Measurements from ENCODE around the gene C6orf136. TPM values are rescaled to one million over a fixed set of nuclear protein-coding genes. Genes with fewer than 3 reads are reported as not detected.

C6orf136 gene
- total and polyA plus RNA-seq, 9 of the 15 experiments (the other 6 are each of a cell fraction or from before 2014, with no cell fraction given), result 14.1 to 63.1 (median 18.4) TPM

DNA sequence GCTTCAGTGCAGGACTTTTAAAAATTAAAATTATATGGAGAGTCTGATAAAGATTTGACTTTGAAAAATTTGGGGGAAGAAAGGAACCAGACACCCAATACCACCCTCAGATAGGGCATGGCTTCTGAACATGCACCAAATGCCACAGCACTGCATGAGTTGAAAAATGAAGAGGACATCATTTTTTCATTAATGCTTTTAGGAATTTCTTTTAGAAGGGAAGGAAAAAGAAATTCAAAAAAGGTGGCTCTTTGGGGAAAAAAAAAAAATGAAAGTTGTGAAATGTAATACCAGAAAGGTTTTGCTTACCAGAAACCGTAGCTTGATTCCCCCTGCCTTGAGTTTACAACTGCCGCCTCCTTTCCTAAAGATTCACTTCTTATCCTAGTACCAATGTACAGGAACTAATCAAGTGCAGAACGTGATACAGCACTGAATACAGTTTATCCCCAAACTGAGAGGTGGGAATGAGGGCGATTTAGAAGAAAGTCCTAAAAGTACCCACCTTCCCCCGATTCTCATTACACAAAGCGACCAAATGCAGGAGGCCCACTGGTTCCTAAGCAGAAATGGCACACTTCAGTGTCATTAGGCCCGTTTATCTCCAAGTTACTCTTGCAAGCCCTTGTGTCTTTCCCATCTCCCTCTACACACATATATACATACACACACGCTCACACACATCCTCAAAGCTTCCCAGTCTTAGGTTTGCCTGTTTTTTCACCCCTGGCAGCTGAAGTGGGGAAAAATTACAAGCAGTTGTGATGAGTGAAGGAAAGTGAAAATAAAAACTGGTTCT, 32.7 kb upstream of the C6orf136 start (continued):
- TF ChIP-seq MAX (CRISPR knock-in tag; IDR thresholded peaks at IDR 0.05) (no peak), ZNF512 (tag; IDR thresholded peaks at IDR 0.05) (no peak), ZC3H11A (IDR thresholded peaks at IDR 0.05; ENCODE audit: low read depth, low read length) (no peak), TFAP4 (CRISPR knock-in tag; IDR thresholded peaks at IDR 0.05; ENCODE audit: borderline replicate concordance) (no peak), SMAD3 (CRISPR knock-in tag; conservative IDR thresholded peaks at IDR 0.05) (peak; percentile 85), ZKSCAN8 (CRISPR knock-in tag; IDR thresholded peaks at IDR 0.05) (no peak), SIX5 (IDR thresholded peaks at IDR 0.05; ENCODE audit: borderline replicate concordance in 1 of 2, insufficient read depth in 1 of 2, low read depth in 1 of 2, low read length in 2 of 2) (no peak), ELF2 (CRISPR knock-in tag; IDR thresholded peaks at IDR 0.05) (peak; percentile 9; the same call in 1 of the 2 replicates), ZNF780A (CRISPR knock-in tag; IDR thresholded peaks at IDR 0.05) (peak; percentile 64; the same call in 1 of the 2 replicates), RBM25 (IDR thresholded peaks at IDR 0.05; ENCODE audit: low read depth, low read length, severe bottlenecking) (no peak), THAP7 (CRISPR knock-in tag; IDR thresholded peaks at IDR 0.05) (no peak), ZNF717 (CRISPR knock-in tag; IDR thresholded peaks at IDR 0.05) (peak; percentile 88), BCOR (IDR thresholded peaks at IDR 0.05) (no peak), IRF1 (CRISPR knock-in tag; IDR thresholded peaks at IDR 0.05; ENCODE audit: borderline replicate concordance) (no peak), ASH1L (IDR thresholded peaks at IDR 0.05; ENCODE audit: borderline replicate concordance, low read depth, partially characterized antibody) (no peak), JUNB (CRISPR knock-in tag; conservative IDR thresholded peaks at IDR 0.05) (0 out of 2 replicates have a peak, but pooled peaks have one; percentile 23), ZNF79 (CRISPR knock-in tag; IDR thresholded peaks at IDR 0.05; ENCODE audit: low read depth) (no peak), ZNF24 (IDR thresholded peaks at IDR 0.05) (no peak; the same call in 1 of the 2 replicates), EGR1 (conservative IDR thresholded peaks at IDR 0.05) (0 out of 2 replicates have a peak, but pooled peaks have one; percentile 3), TFAM (CRISPR knock-in tag; conservative IDR thresholded peaks at IDR 0.05) (no peak)
- TF ChIP-seq, protein P1, sequence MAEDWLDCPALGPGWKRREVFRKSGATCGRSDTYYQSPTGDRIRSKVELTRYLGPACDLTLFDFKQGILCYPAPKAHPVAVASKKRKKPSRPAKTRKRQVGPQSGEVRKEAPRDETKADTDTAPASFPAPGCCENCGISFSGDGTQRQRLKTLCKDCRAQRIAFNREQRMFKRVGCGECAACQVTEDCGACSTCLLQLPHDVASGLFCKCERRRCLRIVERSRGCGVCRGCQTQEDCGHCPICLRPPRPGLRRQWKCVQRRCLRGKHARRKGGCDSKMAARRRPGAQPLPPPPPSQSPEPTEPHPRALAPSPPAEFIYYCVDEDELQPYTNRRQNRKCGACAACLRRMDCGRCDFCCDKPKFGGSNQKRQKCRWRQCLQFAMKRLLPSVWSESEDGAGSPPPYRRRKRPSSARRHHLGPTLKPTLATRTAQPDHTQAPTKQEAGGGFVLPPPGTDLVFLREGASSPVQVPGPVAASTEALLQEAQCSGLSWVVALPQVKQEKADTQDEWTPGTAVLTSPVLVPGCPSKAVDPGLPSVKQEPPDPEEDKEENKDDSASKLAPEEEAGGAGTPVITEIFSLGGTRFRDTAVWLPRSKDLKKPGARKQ (CRISPR knock-in tag; IDR thresholded peaks at IDR 0.05), result no peak; the same call in 1 of the 2 replicates

Measured in K562 (cell line).